Osteoblast (primary cell): Measurements from ENCODE around the gene MILR1. TPM values are rescaled to one million over a fixed set of nuclear protein-coding genes. Genes with fewer than 3 reads are reported as not detected.

ENCODE experiments used
- DNase-seq: peaks from one replicate; pipeline ENCODE4 v3.0.0; 2011; ENCODE audit warnings: low spot score, mixed read lengths; ENCODE audit not compliant: insufficient read length; ENCODE audit errors: missing footprints
- H2AFZ ChIP-seq: 2 replicates; pipeline ENCODE4 v1.6.0; 2011; ENCODE audit warnings: mild to moderate bottlenecking, low read length
- H3K27ac ChIP-seq: 2 replicates; pipeline ENCODE4 v1.5.1; 2011; ENCODE audit warnings: mild to moderate bottlenecking, low read depth, low read length, moderate library complexity
- H3K27me3 ChIP-seq: 2 replicates; pipeline ENCODE4 v1.6.0; 2012; ENCODE audit warnings: mild to moderate bottlenecking, control low read depth, inconsistent platforms, low read length, moderate library complexity; ENCODE audit not compliant: insufficient read depth
- H3K36me3 ChIP-seq: 2 replicates; pipeline ENCODE4 v1.5.1; 2011; ENCODE audit warnings: mild to moderate bottlenecking, low read length, control low read depth, moderate library complexity; ENCODE audit not compliant: insufficient read depth
- H3K4me1 ChIP-seq: 2 replicates; pipeline ENCODE4 v1.5.1; 2011; ENCODE audit warnings: mild to moderate bottlenecking, low read length, control low read depth, moderate library complexity; ENCODE audit not compliant: insufficient read depth
- H3K4me2 ChIP-seq: 2 replicates; pipeline ENCODE4 v1.6.0; 2011; ENCODE audit warnings: mild to moderate bottlenecking, low read length; ENCODE audit not compliant: insufficient read depth
- H3K4me3 ChIP-seq: fragments of 200-600 bp; sonication (generic); 3 replicates; pipeline ENCODE4 v1.5.1; 2012; ENCODE audit warnings: mild to moderate bottlenecking, low read length, inconsistent platforms; ENCODE audit not compliant: insufficient read depth
- H3K79me2 ChIP-seq: 2 replicates; pipeline ENCODE4 v1.6.0; 2012; ENCODE audit warnings: mild to moderate bottlenecking, low read length, control low read depth, inconsistent platforms; ENCODE audit not compliant: insufficient read depth
- H3K9me3 ChIP-seq: 2 replicates; pipeline ENCODE4 v1.5.1; 2011; ENCODE audit warnings: low read depth, low read length, control low read depth
- H4K20me1 ChIP-seq: 2 replicates; pipeline ENCODE4 v1.6.0; 2012; ENCODE audit warnings: mild to moderate bottlenecking, low read length, control low read depth; ENCODE audit not compliant: insufficient read depth
- CTCF ChIP-seq: IDR thresholded peaks from 2 replicates; pipeline ENCODE4 v1.5.1; 2011; ENCODE audit warnings: mild to moderate bottlenecking, low read depth, low read length, moderate library complexity; ENCODE audit errors: extremely low read depth
- total RNA-seq: library from RNA; depleted of rRNA; stranded (reverse); fragments of >200 nt; gene quantifications from 2 replicates; pipeline ENCODE4 v1.2.3, GENCODE V29; 2012

The MILR1 gene
- total RNA-seq, 1 donor = 12.3 TPM

- Histone ChIP-seq H2AFZ (no peak overlapping the region), H3K79me2 (no peaks in the 10 kb centered on the region), H3K36me3 (peaks cover 5% of the 10 kb centered on the region), H3K4me1 (no peaks in the 10 kb centered on the region), H3K4me3 (no peak overlapping the region), H4K20me1 (no peaks in the 10 kb centered on the region), H3K27ac (no peak overlapping the region), H3K9me3 (no peaks in the 10 kb centered on the region), H3K27me3 (no peaks in the 10 kb centered on the region), H3K4me2 (no peak overlapping the region)
- TF ChIP-seq CTCF = no peak
- no peak for DNase-seq
Measured at GRCh38 chr17:64471440-64471839, 22.5 kb downstream of the MILR1 start.

GRCh38 chr17:64472564-64472963 lies 23.6 kb downstream of the MILR1 start:
- TF ChIP-seq CTCF = no peak
- Histone ChIP-seq H3K27me3 (no peaks in the 10 kb centered on the region), H2AFZ (no peak overlapping the region), H3K36me3 (peaks cover 5% of the 10 kb centered on the region), H3K9me3 (no peaks in the 10 kb centered on the region), H4K20me1 (no peaks in the 10 kb centered on the region), H3K4me2 (no peak overlapping the region), H3K27ac (no peak overlapping the region), H3K4me1 (no peaks in the 10 kb centered on the region), H3K4me3 (no peak overlapping the region), H3K79me2 (no peaks in the 10 kb centered on the region)
- DNase-seq = peak; percentile 38

- Histone ChIP-seq H3K79me2 (no peaks in the 10 kb centered on the region), H3K27me3 (no peaks in the 10 kb centered on the region), H2AFZ (no peak overlapping the region), H3K4me2 (no peak overlapping the region), H3K4me1 (no peaks in the 10 kb centered on the region), H3K36me3 (peaks cover 14% of the 10 kb centered on the region), H3K9me3 (no peaks in the 10 kb centered on the region), H3K4me3 (no peak overlapping the region), H4K20me1 (no peaks in the 10 kb centered on the region), H3K27ac (no peak overlapping the region)
- DNase-seq = no peak
- no peak for TF ChIP-seq CTCF
Measured at GRCh38 chr17:64477849-64478248, 28.9 kb downstream of the MILR1 start.

GRCh38 chr17:64480951-64481350 lies 32.0 kb downstream of the MILR1 start:
- H4K20me1 ChIP-seq = no peaks in the 10 kb centered on the region
- DNase-seq = no peak
- no peaks in the 10 kb centered on the region for H3K79me2 ChIP-seq
- no peak for TF ChIP-seq CTCF
- H3K4me2 ChIP-seq = no peak overlapping the region
- peaks cover 34% of the 10 kb centered on the region for H3K36me3 ChIP-seq
- no peak overlapping the region for H2AFZ ChIP-seq
- no peaks in the 10 kb centered on the region for H3K27me3 ChIP-seq
- no peak overlapping the region for H3K27ac ChIP-seq
- no peak overlapping the region for H3K4me3 ChIP-seq
- H3K9me3 ChIP-seq = no peaks in the 10 kb centered on the region
- no peaks in the 10 kb centered on the region for H3K4me1 ChIP-seq
